ENCODE results near the gene COQ8A.
A peak's percentile ranks its signal among the peaks of the same experiment; 100 is the strongest.

Gene COQ8A

GRCh38 chr1:226983247-226983991 lies 43.3 kb downstream of the COQ8A start:
- ATAC-seq, result no peak; the same call in 2 of the 3 replicates

GRCh38 chr1:226983992-226984364 lies 43.9 kb downstream of the COQ8A start:
- peak; percentile 1; the same call in 2 of the 3 replicates for ATAC-seq
- TF ChIP-seq TOX (CRISPR knock-in tag; IDR thresholded peaks at IDR 0.05; ENCODE audit: borderline replicate concordance) (no peak), ZFP3 (CRISPR knock-in tag; IDR thresholded peaks at IDR 0.05) (no peak), PATZ1 (CRISPR knock-in tag; IDR thresholded peaks at IDR 0.05; ENCODE audit: borderline replicate concordance) (no peak), ARNTL (CRISPR knock-in tag; IDR thresholded peaks at IDR 0.05; ENCODE audit: borderline replicate concordance, low read depth) (no peak), GLIS3 (CRISPR knock-in tag; IDR thresholded peaks at IDR 0.05) (no peak), OSR1 (CRISPR knock-in tag; IDR thresholded peaks at IDR 0.05) (no peak), ZNF8 (CRISPR knock-in tag; IDR thresholded peaks at IDR 0.05) (no peak), PPARA (CRISPR knock-in tag; IDR thresholded peaks at IDR 0.05; ENCODE audit: borderline replicate concordance) (no peak), RARB (CRISPR knock-in tag; IDR thresholded peaks at IDR 0.05) (no peak), ZNF565 (CRISPR knock-in tag; conservative IDR thresholded peaks at IDR 0.05; ENCODE audit: low read depth) (no peak), ZNF70 (CRISPR knock-in tag; IDR thresholded peaks at IDR 0.05) (no peak), CSRNP3 (CRISPR knock-in tag; IDR thresholded peaks at IDR 0.05) (no peak), ESRRG (CRISPR knock-in tag; IDR thresholded peaks at IDR 0.05) (no peak), ZC3H10 (CRISPR knock-in tag; IDR thresholded peaks at IDR 0.05) (no peak), CSDC2 (CRISPR knock-in tag; IDR thresholded peaks at IDR 0.05) (no peak), TCF4 (CRISPR knock-in tag; IDR thresholded peaks at IDR 0.05; ENCODE audit: borderline replicate concordance) (no peak)

More at GRCh38 chr1:226983247-226983991, 43.3 kb downstream of the COQ8A start:
- no peak for TF ChIP-seq CREB5 (CRISPR knock-in tag; IDR thresholded peaks at IDR 0.05; ENCODE audit: low read depth)
- TF ChIP-seq PPARA (CRISPR knock-in tag; IDR thresholded peaks at IDR 0.05; ENCODE audit: borderline replicate concordance), result no peak
- no peak for TF ChIP-seq BACH2 (CRISPR knock-in tag; IDR thresholded peaks at IDR 0.05; ENCODE audit: borderline replicate concordance)
- TF ChIP-seq CSDC2 (CRISPR knock-in tag; IDR thresholded peaks at IDR 0.05), result no peak
- no peak for TF ChIP-seq TSHZ2 (CRISPR knock-in tag; IDR thresholded peaks at IDR 0.05)
- no peak for TF ChIP-seq ZNF565 (CRISPR knock-in tag; conservative IDR thresholded peaks at IDR 0.05; ENCODE audit: low read depth)
- no peak for TF ChIP-seq POU6F1 (CRISPR knock-in tag; IDR thresholded peaks at IDR 0.05; ENCODE audit: borderline replicate concordance, low read depth)
- no peak for TF ChIP-seq GLIS3 (CRISPR knock-in tag; IDR thresholded peaks at IDR 0.05)
- no peak for TF ChIP-seq ZFP30 (CRISPR knock-in tag; IDR thresholded peaks at IDR 0.05)
- TF ChIP-seq ARNTL (CRISPR knock-in tag; IDR thresholded peaks at IDR 0.05; ENCODE audit: borderline replicate concordance, low read depth), result no peak
- no peak for TF ChIP-seq ISL1 (CRISPR knock-in tag; IDR thresholded peaks at IDR 0.05)
- TF ChIP-seq ZC3H10 (CRISPR knock-in tag; IDR thresholded peaks at IDR 0.05), result no peak
- no peak for TF ChIP-seq OSR1 (CRISPR knock-in tag; IDR thresholded peaks at IDR 0.05)
- no peak for TF ChIP-seq SNAI2 (CRISPR knock-in tag; IDR thresholded peaks at IDR 0.05)
- no peak for TF ChIP-seq ESRRG (CRISPR knock-in tag; IDR thresholded peaks at IDR 0.05)
- no peak for TF ChIP-seq ZNF70 (CRISPR knock-in tag; IDR thresholded peaks at IDR 0.05)
- no peak for TF ChIP-seq TCF4 (CRISPR knock-in tag; IDR thresholded peaks at IDR 0.05; ENCODE audit: borderline replicate concordance)
- no peak for TF ChIP-seq ZNF8 (CRISPR knock-in tag; IDR thresholded peaks at IDR 0.05)
- TF ChIP-seq TOX (CRISPR knock-in tag; IDR thresholded peaks at IDR 0.05; ENCODE audit: borderline replicate concordance), result no peak

Data from SK-N-SH treated with all-trans-retinoic acid at 6 μM for 48 hours (cell line).